HG02981 (cell line): Measurements from ENCODE around the gene FAM131C.
"Not testable (repeated sequence)": the region's sequence is repeated elsewhere in the genome, so short reads cannot be mapped to it uniquely, and the experiment has no call there.

Experiments used
- ATAC-seq: cut with Tn5 transposase; IDR thresholded peaks from one replicate; pipeline ENCODE4 v1.9.1; 2021; ENCODE audit warnings: mild to moderate bottlenecking, moderate library complexity; ENCODE audit not compliant: unreplicated experiment

The FAM131C gene

GRCh38 chr1:16077406-16078245 is 4.2 kb upstream of the FAM131C start:
- ATAC-seq = no peak

- ATAC-seq = no peak
These were observed 3.4 kb upstream of the FAM131C start for GRCh38 chr1:16076865-16077238.

DNA sequence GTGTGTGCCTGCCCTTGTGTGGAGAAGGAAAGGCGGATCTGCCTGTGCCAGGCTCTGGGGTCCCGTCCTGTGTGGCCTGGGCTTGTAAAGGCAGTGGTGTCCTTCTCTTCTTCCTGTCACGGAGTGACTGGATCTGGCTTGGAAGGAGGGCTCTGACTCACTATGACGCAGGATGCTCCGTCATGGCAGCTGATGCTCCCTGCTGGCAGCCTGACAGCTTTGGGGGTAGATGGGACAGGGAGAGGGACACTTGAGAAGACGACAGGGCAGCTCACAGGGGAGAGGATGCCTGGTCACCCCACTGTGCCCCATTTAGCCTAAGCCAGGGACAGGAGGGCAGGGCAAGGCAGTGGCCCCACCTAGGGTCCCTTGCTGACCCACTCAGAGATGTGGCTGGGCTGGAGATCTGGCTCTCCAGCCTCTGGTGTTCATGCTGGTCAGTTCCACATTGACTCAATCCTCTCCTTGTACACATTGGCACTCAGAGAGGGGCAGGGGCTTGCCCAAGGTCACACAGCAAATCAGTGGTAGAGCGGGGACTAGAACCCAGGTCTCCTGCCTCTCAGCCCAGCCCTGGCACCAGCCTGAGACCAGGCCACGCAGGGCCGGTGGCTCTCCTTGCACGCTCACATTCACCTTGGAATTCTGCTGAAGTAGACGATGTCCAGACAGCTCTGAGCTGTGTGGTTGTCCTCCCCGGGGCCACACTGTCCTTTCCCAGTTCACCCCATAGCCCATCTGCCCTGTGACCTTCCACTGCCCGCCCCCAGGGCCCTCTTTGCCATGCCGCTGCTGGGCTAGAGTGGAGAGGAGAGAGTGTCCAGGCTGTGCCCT is 2.8 kb upstream of the FAM131C start:
- ATAC-seq = no peak

DNA sequence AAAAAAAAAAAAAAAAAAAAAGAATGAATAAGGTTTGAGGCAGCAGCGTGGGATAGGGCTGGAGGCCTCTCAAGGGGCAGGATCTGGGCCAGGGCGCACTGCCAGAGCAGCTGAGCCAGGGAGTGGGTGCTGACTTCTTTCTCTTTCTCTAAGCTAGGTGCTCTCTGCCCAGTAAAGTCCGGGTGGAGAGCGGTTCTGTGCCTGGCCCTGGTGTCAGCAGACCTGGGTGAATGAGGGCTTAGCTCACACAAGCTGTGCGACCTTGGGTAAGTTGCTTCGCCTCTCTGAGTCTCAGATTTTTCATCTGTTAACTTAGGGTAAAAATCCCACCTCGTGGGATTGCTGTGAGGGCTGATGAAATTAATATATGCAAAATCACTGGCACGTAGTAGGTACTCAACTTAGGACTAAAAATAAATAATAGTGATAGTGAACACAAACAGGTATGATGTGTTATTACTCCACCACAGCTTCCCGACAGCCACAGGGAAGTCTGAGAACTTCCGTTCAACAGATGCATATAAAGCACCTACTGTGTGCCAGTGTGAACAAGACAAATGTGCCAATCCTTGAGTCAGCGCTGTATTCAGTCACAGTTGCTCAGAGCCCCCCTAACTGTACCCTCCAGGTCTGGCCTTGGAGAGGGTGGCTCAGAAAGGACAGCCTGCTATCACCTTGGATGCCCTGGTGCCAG is 2.0 kb upstream of the FAM131C start:
- no peak for ATAC-seq

- no peak for ATAC-seq
These were observed 766 bp upstream of the FAM131C start for GRCh38 chr1:16074217-16074616.

GRCh38 chr1:16072616-16073484 is 601 bp downstream of the FAM131C start:
- no peak for ATAC-seq

DNA sequence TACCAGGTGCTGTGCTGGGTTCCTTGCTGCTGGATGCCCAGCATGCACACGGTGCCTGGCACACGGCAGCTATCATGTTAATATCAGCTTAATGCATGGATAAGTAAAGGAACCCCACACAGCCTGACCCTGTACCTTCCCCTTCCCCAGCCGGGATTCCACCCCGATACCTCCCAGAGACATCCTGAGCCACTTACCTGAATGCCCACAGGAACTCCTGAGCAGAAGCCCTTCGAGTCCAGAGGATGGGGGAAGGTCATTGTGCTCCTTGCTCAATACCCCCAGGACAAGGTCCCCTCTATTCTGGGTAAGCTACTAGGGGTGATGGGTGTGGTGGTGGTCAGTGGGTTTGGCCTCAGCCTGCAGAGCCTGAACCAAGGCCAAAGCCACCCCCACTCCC is 1.4 kb downstream of the FAM131C start:
- no peak for ATAC-seq

GRCh38 chr1:16071614-16072013 is 1.8 kb downstream of the FAM131C start:
- ATAC-seq = no peak

DNA sequence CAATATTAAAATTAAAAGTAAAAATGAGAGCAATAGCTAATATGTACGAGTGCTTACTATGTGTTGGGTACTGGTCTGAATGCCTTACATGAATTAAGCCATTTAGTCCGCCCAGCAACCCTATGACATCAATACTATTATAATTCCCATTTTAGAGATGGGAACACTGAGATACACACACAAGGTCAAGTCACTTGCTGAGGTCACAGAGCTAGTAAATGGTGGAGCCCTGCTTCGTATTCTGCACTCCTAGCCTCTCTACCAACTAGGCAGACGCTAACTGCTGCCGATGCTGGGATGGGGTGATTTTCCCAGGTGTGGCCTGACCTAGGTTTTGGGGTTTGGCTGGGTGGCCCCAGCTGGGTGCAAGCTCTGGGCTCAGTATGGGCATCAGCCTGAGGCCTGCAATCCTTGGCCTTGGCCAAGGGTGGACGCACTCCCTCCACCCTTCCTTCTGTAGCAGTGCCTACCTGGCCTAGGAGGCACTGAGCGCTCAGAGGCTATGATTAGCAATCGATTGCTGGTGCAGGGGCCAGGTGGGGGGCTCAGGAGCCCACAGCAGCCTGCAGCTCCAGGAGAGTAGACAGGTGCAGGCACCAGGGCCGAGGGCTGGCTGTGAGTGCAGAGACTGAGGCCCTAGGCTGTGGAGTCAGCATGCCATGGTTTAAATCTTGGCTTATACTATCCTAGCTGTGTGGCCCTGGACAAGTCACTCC is 2.7 kb downstream of the FAM131C start:
- no peak for ATAC-seq

DNA sequence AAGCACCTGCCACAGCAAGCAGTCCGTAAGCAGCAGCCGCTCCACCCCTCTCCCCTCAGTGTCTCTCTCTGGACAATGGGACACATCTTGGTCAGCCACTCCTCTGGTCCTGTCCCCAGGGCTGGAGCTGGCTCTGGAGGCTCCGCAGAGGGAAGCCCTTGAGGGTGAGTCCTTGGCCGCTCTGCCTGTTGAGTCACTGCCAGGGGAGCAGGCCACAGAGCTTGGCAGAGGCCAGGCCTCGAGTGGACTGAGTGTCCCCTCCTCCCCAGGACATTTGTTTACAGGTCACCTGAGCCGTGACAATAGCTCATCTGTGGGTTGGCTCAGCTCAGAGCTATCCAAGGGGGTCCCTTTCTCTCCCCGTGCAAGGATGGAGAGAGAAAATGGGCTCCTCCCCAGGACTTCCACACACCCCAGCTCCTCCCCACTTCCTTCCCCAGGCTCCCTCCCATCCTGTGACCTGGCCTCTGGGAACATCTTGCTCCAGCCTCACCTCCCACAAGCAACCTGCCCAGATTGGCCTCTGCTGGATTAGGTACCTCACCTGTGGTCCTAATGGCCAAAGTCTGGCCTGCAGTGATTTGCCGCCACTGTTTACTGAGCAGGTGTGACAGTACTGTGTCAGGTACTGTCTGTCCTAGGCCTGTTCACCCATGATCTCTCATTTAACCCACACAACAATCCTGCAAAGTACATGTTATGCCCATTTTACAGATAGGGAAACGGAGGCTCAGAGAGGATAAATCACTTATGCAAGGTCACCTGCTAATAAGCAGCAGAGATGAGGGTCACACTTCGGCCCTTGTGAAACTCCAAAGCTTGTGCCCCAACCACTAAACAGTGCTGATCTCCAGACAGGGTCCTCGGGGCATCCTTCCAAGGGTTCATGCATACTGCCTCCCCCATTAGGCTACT is 4.8 kb downstream of the FAM131C start:
- ATAC-seq = no peak

- ATAC-seq = no peak
These were observed 5.5 kb downstream of the FAM131C start for GRCh38 chr1:16067933-16068332.

DNA sequence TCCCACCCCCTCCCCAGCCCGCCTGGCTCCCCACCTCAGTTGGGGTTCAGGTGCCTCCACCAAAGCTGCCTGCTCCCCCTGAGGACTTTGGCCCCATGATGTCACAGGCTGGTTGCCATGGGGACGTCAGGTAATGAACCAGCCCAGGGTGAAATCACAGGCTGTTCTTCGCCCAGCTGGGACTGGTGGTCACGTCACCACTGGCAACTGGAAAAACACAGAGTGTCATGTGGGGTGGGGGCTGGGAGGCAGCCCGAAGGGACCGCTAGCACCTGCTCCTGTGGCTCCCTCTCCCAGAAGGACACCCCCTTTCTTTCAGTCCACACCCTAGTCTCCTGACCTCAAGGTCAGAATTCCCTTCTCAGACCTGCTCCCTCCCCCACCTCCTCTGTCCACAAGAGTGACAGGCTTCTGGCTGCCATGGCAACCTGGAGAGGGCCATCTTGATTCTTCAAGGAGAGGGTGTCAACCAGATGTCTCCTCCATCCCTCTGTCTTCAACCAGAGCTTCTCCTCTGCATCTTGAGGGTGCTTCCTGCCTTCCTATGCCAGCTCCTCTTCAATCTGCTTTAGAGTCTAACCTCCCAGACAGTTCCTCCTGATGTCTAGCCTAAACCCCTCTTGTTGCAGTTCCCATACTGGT is 6.2 kb downstream of the FAM131C start:
- no peak for ATAC-seq

- ATAC-seq = no peak
These were observed 7.2 kb downstream of the FAM131C start for GRCh38 chr1:16066245-16066644.

DNA sequence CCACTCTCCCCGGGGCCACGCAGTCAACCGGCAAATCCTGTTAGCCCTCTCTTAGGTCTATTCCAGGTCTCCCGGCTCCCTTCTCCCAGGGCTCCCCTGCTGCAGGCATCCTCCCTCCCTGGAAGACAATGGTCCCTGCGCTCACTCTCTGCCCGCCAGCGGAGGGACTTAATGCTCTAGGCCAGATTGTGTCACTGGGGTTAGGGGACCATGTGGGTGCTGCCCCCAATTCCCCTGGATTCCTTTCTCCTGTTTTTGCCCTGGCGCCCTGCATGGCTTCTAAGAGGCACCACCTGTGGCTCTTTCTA is 8.2 kb downstream of the FAM131C start:
- no peak for ATAC-seq

GRCh38 chr1:16064536-16065268 is 8.7 kb downstream of the FAM131C start:
- no peak for ATAC-seq

GRCh38 chr1:16063921-16064320 is 9.5 kb downstream of the FAM131C start:
- ATAC-seq = no peak

GRCh38 chr1:16063226-16063829 is 10.1 kb downstream of the FAM131C start:
- ATAC-seq = no peak

DNA sequence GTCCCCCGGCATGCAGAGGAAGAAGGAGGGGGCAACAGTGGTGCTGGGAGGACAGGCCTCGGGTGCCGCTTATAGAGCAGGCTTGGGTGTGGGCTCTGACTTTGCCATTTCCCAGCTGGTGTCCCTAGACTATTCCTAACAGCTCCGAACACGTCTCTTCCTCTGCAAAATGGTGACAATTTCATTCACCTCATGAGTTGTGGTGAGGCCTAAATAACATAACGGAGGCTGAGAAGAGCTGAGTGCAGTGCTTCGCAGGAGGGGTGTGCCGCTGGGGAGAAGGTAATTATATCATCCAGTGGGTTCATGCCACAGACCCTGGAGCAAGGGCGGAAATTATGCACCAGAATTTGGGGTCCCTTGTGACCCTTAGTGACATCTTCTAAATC is 10.8 kb downstream of the FAM131C start:
- not testable (repeated sequence) for ATAC-seq
